GM10248 (cell line): ENCODE measurements around the gene SPTAN1.

Experiments used
- CTCF ChIA-PET: fragments of 300-600 bp; sonication (Branson Sonifier 250); formaldehyde crosslinking; extraction: SDS; loops from one replicate; lab custom pipeline; 2021; ENCODE audit warnings: antibody characterized with exemption; lab: Yijun Ruan, JAX
- POLR2A ChIA-PET: fragments of 350-650 bp; sonication (Branson Sonifier 250); formaldehyde crosslinking; extraction: SDS; loops from one replicate; lab custom pipeline; 2020; ENCODE audit warnings: antibody characterized with exemption; lab: Yijun Ruan, JAX
- DNase-seq: peaks from one replicate; pipeline ENCODE4 v3.0.0; 2012; ENCODE audit errors: extremely low spot score
- TF ChIP-seq, protein P1 (sequence below): IDR thresholded peaks from 2 replicates; pipeline ENCODE4 v1.5.1; 2012; ENCODE audit warnings: mild to moderate bottlenecking, low read depth; ENCODE audit errors: extremely low read depth, missing control alignments, control extremely low read depth

The SPTAN1 gene

DNA sequence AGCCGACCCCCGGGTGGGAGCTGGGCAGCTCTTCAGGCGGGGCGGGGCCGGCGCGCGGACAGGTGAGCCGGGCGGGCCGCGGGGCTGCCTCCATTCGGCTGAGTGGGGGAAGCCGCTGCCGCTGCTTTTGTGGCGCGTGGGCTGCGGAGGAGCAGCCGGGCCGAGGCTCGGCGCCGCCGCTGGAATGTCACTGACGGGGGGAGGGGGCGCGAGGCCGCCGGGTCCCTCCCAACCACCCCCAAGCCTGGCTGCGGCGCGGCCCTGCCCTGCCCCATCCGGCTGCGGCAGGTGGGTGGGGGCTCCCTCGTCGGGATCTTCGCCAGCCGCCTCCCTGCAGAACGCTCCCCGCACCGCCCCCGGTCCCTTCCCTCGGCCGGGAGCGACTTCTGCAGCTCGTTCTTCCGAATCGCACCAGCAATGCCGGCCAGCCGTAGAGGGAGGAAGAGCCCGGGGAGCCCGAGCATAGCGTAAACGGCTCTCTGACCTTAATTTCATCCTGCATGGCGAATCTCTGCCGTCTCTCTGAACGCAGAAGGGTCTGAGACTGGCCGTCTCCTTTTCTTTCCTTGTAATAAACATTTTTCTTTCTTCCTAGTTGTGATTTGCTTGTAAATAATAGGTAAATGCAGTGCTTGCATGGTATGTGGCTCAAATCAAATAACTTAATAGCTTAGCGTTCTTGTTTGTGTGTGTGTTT, 505 bp downstream of the SPTAN1 start:
- peak; percentile 53 for DNase-seq
- TF ChIP-seq, protein P1, sequence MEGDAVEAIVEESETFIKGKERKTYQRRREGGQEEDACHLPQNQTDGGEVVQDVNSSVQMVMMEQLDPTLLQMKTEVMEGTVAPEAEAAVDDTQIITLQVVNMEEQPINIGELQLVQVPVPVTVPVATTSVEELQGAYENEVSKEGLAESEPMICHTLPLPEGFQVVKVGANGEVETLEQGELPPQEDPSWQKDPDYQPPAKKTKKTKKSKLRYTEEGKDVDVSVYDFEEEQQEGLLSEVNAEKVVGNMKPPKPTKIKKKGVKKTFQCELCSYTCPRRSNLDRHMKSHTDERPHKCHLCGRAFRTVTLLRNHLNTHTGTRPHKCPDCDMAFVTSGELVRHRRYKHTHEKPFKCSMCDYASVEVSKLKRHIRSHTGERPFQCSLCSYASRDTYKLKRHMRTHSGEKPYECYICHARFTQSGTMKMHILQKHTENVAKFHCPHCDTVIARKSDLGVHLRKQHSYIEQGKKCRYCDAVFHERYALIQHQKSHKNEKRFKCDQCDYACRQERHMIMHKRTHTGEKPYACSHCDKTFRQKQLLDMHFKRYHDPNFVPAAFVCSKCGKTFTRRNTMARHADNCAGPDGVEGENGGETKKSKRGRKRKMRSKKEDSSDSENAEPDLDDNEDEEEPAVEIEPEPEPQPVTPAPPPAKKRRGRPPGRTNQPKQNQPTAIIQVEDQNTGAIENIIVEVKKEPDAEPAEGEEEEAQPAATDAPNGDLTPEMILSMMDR: no peak
- ChIA-PET CTCF (interaction anchor here (0.7 to 1.8 kb wide), 6 partner anchors 10 to 261 kb away, joined by 3 read pairs; partner anchors contain the start of gene URM1), POLR2A (interaction anchor here (0.5 to 1.7 kb wide), 43 partner anchors 9 to 1439 kb away, joined by 3 to 14 read pairs (median 4); partner anchors contain the start of genes ENDOG, GOLGA2, MIGA2 and SH3GLB2)

DNA sequence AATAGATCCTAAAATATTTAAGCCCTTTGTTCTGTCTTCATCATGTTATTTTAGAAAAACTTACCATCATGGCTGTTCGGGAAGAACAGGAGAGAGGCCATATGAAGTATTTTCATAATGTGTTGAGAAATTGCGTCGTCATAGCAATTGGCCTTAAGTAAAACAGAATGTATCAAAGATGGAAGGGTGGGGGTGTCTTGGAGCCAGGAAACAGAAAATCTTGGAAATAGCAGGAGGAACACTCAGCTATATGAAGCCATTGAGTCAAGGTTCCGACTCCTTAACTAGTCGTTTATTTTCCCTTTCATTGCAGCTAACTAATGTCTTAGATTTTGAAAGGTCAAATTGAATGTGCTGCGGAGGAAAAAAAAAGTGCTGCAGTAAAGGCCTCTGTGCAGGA, 1.3 kb downstream of the SPTAN1 start:
- TF ChIP-seq, protein P1: no peak
- CTCF ChIA-PET: interaction anchor here (1.4 kb wide), 1 partner anchor 9 kb away, joined by 3 read pairs; no protein-coding TSS in a partner anchor
- POLR2A ChIA-PET: interaction anchor here (0.7 to 1.6 kb wide), 2 partner anchors 217 to 565 kb away, joined by 3 to 4 read pairs; no protein-coding TSS in a partner anchor
- no peak for DNase-seq

DNA sequence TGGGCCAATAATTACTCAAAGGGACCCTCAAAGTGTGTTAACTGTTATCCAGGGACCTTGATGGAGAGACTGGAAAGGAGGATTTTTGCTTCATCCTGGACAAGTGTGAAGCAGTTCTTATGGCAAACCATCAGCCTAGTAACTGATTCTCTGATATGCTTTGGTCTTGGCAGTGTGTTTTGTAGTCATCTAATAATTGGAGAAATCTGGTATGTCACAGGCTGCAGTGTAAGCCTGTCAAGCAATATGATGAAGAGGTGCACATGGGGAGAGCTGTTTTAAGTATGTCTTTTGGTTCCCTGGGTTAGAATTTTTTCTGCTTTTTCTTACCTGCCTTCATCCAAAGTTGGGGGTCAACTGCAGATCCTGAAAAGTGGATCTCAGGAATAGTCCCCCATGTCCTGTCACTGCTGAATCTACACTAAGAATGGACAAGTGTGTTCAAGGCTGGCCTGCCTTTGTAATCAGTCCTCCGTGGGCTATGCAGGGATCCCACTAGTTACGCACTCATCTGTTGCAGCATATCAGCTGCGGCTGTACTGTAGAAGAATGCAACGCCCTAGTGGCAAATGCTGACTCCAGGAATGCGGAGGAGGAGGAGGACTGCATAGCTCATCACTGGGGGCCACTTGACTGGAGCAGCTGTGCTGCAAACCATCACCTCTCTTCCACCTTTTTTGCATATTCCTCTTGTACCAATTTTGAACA, 1.9 kb downstream of the SPTAN1 start:
- TF ChIP-seq, protein P1: no peak
- POLR2A ChIA-PET: interaction anchor here (0.5 to 0.8 kb wide), 2 partner anchors 50 to 264 kb away, joined by 3 to 6 read pairs; partner anchors contain the start of genes ENDOG and GLE1

DNA sequence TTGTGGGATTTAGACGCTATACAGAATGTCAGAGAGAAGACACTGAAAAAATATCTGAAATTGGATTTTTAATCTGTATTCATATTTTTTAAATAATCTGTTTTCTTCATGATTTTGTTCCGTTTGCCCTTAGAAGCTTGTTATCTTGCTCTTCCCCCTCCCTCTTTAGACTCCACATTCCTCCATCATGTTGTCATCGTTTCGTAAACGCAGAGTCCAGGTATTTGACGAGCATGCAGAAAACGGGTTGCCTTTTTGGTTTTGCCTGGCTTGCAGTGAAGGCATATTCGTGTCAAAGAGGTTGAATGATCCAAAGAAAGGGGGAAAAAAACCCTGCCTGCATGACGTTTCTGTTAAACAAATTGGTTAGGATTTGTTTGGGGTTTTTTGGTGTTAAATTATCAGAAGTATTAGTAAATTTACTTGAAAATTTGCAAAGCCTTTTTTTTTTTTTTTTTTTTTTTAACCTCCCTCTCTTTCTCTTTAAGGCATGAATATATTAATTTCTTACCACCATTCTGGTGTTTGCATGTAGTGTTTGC, 2.9 kb downstream of the SPTAN1 start:
- CTCF ChIA-PET: interaction anchor here (1.4 kb wide), 2 partner anchors 20 to 27 kb away, joined by 3 read pairs; no protein-coding TSS in a partner anchor
- TF ChIP-seq, protein P1: no peak
- no peak for DNase-seq
- POLR2A ChIA-PET: interaction anchor here (0.8 kb wide), 1 partner anchor 51 kb away, joined by 3 read pairs; the partner anchor contains the start of gene GLE1

More for the DNA sequence above, 1.9 kb downstream of the SPTAN1 start:
- peak; percentile 32 for DNase-seq
- CTCF ChIA-PET: interaction anchor here (1.4 kb wide), 2 partner anchors 8 to 28 kb away, joined by 3 read pairs; no protein-coding TSS in a partner anchor

DNA sequence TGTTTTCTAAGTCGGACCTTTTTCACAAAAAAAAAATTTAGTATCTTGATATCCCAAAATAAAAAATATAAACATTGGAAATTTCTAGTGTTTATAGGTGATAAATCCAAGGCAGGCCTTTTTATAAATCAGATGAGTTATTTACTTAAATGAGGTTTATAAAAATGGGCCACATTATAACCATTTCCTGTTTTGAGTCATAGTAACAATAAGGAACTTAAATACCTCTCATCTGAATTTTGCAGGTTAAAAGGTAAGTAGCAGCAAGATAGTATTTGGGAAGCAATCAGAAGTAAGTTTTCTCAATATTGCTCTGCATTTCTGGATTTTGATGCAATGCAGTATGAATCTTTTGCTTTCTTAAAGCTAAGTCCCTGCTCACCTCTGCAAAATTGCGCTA, 3.9 kb downstream of the SPTAN1 start:
- TF ChIP-seq, protein P1: no peak
- ChIA-PET POLR2A (no interaction called here), CTCF (interaction anchor here (0.8 to 1.4 kb wide), 2 partner anchors 19 to 136 kb away, joined by 3 read pairs; no protein-coding TSS in a partner anchor)
- no peak for DNase-seq

DNA sequence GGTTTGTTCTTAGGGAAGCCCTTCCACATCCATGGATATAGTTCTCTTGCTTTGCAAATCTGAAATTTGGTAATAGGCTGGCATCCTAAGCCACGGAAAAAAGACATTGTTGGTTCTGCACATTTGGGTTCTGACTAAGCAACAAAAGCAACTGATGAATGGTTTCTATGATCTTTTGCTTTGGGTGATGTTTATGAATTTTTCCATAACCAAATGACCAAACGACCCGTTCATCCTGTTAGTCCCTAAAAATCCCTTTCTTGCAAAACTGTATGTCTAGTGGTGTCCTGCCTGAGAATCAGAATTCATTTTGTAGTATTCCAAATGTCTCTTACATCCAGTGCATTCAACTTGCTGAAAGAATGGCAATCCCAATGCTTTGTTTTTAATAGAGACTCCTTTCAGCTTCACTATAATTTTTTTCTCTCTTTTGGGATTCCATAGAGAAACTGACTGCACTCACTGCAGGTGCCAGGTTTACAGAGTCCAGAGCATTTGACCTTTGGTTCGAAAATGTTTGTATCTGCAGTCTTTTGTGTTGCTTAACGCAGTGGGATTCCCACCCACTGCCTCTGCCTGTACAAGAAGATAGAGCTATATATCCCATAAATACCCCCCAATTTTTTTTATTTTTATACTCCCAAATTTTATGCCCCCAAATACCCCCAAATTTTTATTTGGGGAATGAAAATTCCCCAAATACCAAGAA, 4.7 kb downstream of the SPTAN1 start:
- CTCF ChIA-PET: no interaction called here
- DNase-seq: no peak
- POLR2A ChIA-PET: no interaction called here

More for the DNA sequence above, 4.7 kb downstream of the SPTAN1 start:
- TF ChIP-seq, protein P1: no peak
